ENCODE measurements around the gene CHMP1B.

Gene CHMP1B

GRCh38 chr18:11871501-11871900, 20.3 kb downstream of the CHMP1B start:
- Mint-ChIP-seq H3K9me3 (no peaks in the 10 kb centered on the region), H3K4me3 (no peak overlapping the region), H3K36me3 (ENCODE audit: low read depth) (peaks cover 2% of the 10 kb centered on the region), H3K27me3 (peaks cover 6% of the 10 kb centered on the region), H3K27ac (no peak overlapping the region), H3K4me1 (peaks cover 1% of the 10 kb centered on the region)
- DNase-seq, result no peak
- no peak for ATAC-seq

- Mint-ChIP-seq H3K9me3 (no peaks in the 10 kb centered on the region), H3K27me3 (peaks cover 4% of the 10 kb centered on the region), H3K27ac (no peak overlapping the region), H3K36me3 (ENCODE audit: low read depth) (peaks cover 2% of the 10 kb centered on the region), H3K4me3 (no peak overlapping the region), H3K4me1 (peaks cover 1% of the 10 kb centered on the region)
- peak; percentile 54 for ATAC-seq
- no peak for DNase-seq
These were observed 21.4 kb downstream of the CHMP1B start for GRCh38 chr18:11872479-11873136.

GRCh38 chr18:11873670-11874340, 22.6 kb downstream of the CHMP1B start:
- no peak overlapping the region for H3K4me3 Mint-ChIP-seq

GRCh38 chr18:11874676-11875075, 23.5 kb downstream of the CHMP1B start:
- peaks cover 2% of the 10 kb centered on the region for H3K27me3 Mint-ChIP-seq
- DNase-seq, result no peak
- H3K4me3 Mint-ChIP-seq, result no peak overlapping the region
- no peak for ATAC-seq
- H3K4me1 Mint-ChIP-seq, result peaks cover 1% of the 10 kb centered on the region
- H3K36me3 Mint-ChIP-seq (ENCODE audit: low read depth), result peaks cover 2% of the 10 kb centered on the region
- no peak overlapping the region for H3K27ac Mint-ChIP-seq
- no peaks in the 10 kb centered on the region for H3K9me3 Mint-ChIP-seq

More at GRCh38 chr18:11873670-11874340, 22.6 kb downstream of the CHMP1B start:
- no peak overlapping the region for H3K27ac Mint-ChIP-seq
- DNase-seq (no peak), ATAC-seq (no peak)
- H3K27me3 Mint-ChIP-seq, result peaks cover 3% of the 10 kb centered on the region
- peaks cover 2% of the 10 kb centered on the region for H3K36me3 Mint-ChIP-seq (ENCODE audit: low read depth)
- H3K4me1 Mint-ChIP-seq, result peaks cover 1% of the 10 kb centered on the region
- H3K9me3 Mint-ChIP-seq, result no peaks in the 10 kb centered on the region

- Mint-ChIP-seq H3K9me3 (no peaks in the 10 kb centered on the region), H3K36me3 (ENCODE audit: low read depth) (peaks cover 5% of the 10 kb centered on the region), H3K27me3 (peaks cover under 1% of the 10 kb centered on the region), H3K4me3 (no peak overlapping the region), H3K4me1 (no peaks in the 10 kb centered on the region), H3K27ac (no peak overlapping the region)
- DNase-seq (no peak), ATAC-seq (no peak)
These were observed 26.4 kb downstream of the CHMP1B start for GRCh38 chr18:11877497-11878135.

- ATAC-seq, result no peak
- peak overlapping the region; percentile 7 for H3K27ac Mint-ChIP-seq
- peaks cover 12% of the 10 kb centered on the region for H3K36me3 Mint-ChIP-seq (ENCODE audit: low read depth)
- H3K9me3 Mint-ChIP-seq, result no peaks in the 10 kb centered on the region
- no peaks in the 10 kb centered on the region for H3K27me3 Mint-ChIP-seq
- H3K4me1 Mint-ChIP-seq, result peaks cover 5% of the 10 kb centered on the region
- no peak overlapping the region for H3K4me3 Mint-ChIP-seq
- no peak for DNase-seq
These were observed 29.5 kb downstream of the CHMP1B start for GRCh38 chr18:11880586-11881304.

- ATAC-seq (no peak), DNase-seq (no peak)
- Mint-ChIP-seq H3K9me3 (no peaks in the 10 kb centered on the region), H3K27me3 (no peaks in the 10 kb centered on the region), H3K4me3 (no peak overlapping the region), H3K4me1 (peaks cover 5% of the 10 kb centered on the region), H3K27ac (no peak overlapping the region), H3K36me3 (ENCODE audit: low read depth) (peaks cover 12% of the 10 kb centered on the region)
These were observed 31.4 kb downstream of the CHMP1B start for GRCh38 chr18:11882636-11883035.

GRCh38 chr18:11883153-11883552, 31.9 kb downstream of the CHMP1B start:
- Mint-ChIP-seq H3K4me3 (no peak overlapping the region), H3K36me3 (ENCODE audit: low read depth) (peaks cover 16% of the 10 kb centered on the region), H3K9me3 (no peaks in the 10 kb centered on the region), H3K4me1 (peaks cover 5% of the 10 kb centered on the region), H3K27ac (no peak overlapping the region), H3K27me3 (no peaks in the 10 kb centered on the region)
- DNase-seq, result no peak
- peak; percentile 20 for ATAC-seq

DNA sequence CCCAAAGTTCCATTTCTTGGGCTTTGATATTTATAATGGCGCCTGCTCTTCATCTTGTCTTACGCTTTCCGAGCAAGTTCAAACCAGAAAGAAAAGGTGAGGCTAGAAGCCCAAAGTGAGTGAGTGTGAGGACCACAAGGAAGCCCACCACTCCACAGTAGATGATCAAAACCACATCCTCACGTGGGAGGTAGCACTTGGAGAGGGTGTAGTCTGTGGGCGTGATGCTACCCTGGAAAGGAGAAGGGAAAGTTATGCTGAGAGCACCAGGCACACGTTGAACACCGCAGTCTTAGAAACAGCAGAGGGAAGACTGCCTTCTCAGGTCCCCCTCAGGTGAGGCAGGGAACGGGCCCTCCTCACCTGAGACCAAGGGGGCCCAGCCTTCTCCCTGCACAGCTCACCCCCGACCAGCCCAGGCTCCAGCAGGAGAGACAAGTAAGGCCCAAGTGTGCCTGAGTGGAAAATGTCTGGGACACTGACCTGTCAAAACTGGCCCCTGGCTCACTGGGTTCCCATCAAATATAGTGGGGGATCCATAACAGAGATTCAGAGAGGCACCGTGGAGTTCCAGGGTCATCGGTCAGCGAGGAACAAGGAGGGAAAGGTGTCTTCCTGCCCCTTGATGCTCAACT, 33.3 kb downstream of the CHMP1B start:
- ATAC-seq, result no peak
- Mint-ChIP-seq H3K9me3 (no peaks in the 10 kb centered on the region), H3K4me1 (peaks cover 5% of the 10 kb centered on the region), H3K27ac (peak overlapping the region; percentile 31), H3K36me3 (ENCODE audit: low read depth) (peaks cover 21% of the 10 kb centered on the region), H3K27me3 (no peaks in the 10 kb centered on the region), H3K4me3 (no peak overlapping the region)
- no peak for DNase-seq

GRCh38 chr18:11885278-11885947, 34.2 kb downstream of the CHMP1B start:
- H3K27ac Mint-ChIP-seq, result no peak overlapping the region
- no peak overlapping the region for H3K4me3 Mint-ChIP-seq
- no peaks in the 10 kb centered on the region for H3K27me3 Mint-ChIP-seq
- H3K36me3 Mint-ChIP-seq (ENCODE audit: low read depth), result peaks cover 25% of the 10 kb centered on the region
- ATAC-seq (no peak), DNase-seq (no peak)
- peaks cover 5% of the 10 kb centered on the region for H3K4me1 Mint-ChIP-seq
- no peaks in the 10 kb centered on the region for H3K9me3 Mint-ChIP-seq

DNA sequence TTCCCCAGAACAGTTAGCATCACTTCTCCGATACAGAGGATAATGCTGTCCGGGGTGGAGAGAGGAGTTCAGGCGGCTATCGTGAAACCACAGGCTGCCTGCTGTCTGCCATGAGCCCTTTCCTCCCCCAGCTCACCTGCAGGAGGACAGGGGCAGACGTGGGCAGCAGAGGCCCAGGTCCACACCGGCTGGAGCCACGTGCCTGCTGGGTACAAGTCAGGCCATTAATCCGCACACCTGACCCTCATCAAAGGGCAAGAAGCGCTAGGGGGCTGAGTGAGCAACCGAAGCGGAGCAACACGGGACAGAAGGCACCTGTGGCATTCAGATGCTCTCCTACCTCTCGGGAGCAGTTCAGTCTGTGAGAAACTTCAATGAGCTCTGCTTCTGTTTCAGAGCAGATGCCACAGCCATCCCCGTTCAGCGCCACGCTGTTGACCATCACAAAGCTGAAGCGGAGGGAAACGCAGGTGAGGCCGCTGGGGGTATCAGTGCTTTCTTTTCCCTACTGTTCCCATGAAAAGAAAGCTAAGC, 35.4 kb downstream of the CHMP1B start:
- Mint-ChIP-seq H3K4me3 (no peak overlapping the region), H3K27ac (no peak overlapping the region), H3K4me1 (peaks cover 5% of the 10 kb centered on the region), H3K36me3 (ENCODE audit: low read depth) (peaks cover 28% of the 10 kb centered on the region), H3K27me3 (no peaks in the 10 kb centered on the region), H3K9me3 (no peaks in the 10 kb centered on the region)
- ATAC-seq (no peak), DNase-seq (no peak)

DNA sequence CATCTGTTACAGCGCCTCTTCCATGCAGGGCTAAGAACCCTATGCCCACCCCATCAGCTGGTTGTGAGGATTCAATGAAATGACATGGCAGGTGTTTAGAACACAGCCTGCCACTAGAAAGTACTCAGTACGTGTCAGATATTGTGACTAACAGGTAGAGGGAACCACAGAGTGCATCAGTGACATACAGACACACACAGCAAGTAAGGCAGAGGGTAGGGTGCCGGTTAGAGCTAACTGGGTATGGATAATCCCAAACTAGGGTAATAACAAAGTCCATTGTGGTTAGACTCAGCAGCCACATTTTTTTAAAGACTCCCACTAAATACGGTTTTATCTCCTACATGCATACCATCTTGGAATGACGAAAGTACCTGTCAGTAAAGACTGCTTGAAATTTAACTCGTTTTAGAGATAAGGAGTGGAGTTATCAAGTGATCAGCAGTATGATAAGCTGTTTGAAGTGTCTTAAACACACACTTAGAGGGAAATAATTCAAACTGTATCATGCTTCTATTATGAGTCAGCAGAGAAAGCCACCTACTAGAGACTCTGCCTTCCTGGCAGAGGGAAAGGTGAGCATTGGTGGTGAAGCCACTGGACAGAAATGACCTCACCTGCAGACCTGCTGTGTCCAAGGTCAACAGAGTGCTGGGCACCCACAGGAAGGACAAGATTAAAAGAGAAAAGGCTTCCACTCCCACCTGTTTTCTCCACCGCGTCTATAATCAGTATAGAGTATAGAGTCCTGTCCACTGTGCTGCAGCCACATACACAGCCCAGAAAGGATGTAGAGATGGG, 36.3 kb downstream of the CHMP1B start:
- H3K36me3 Mint-ChIP-seq (ENCODE audit: low read depth), result peaks cover 26% of the 10 kb centered on the region
- H3K4me3 Mint-ChIP-seq, result no peak overlapping the region
- DNase-seq (no peak), ATAC-seq (peak; percentile 54)
- H3K27me3 Mint-ChIP-seq, result no peaks in the 10 kb centered on the region
- no peaks in the 10 kb centered on the region for H3K9me3 Mint-ChIP-seq
- no peak overlapping the region for H3K27ac Mint-ChIP-seq
- H3K4me1 Mint-ChIP-seq, result peaks cover 5% of the 10 kb centered on the region

DNA sequence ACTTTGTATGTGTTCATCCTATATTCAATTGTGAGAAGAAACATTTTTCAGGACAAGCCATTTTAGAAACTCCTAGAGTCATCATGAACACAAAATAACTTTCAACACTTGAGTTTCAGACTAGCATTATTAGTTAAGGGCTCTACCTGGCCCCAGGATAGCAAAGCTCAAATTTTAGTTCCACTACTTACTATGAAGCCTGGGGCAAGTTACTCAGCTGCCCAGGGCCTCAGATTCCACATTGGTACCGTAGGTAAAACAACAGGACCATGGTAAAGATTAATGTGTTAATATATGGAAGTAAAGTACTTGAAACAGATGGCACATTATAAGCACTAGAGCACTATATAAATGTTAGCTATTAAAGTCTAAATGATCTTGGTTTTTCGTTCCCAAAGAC, 37.5 kb downstream of the CHMP1B start:
- Mint-ChIP-seq H3K27ac (no peak overlapping the region), H3K4me1 (peaks cover 5% of the 10 kb centered on the region), H3K27me3 (no peaks in the 10 kb centered on the region), H3K9me3 (no peaks in the 10 kb centered on the region), H3K36me3 (ENCODE audit: low read depth) (peaks cover 37% of the 10 kb centered on the region), H3K4me3 (no peak overlapping the region)
- ATAC-seq (no peak), DNase-seq (no peak)
